ENCODE results near the gene MCCC1. TPM values are rescaled to one million over a fixed set of nuclear protein-coding genes. Genes with fewer than 3 reads are reported as not detected.

MCCC1 gene
- total RNA-seq, 1 experiment from 2014 or later, result 12.6 TPM

DNA sequence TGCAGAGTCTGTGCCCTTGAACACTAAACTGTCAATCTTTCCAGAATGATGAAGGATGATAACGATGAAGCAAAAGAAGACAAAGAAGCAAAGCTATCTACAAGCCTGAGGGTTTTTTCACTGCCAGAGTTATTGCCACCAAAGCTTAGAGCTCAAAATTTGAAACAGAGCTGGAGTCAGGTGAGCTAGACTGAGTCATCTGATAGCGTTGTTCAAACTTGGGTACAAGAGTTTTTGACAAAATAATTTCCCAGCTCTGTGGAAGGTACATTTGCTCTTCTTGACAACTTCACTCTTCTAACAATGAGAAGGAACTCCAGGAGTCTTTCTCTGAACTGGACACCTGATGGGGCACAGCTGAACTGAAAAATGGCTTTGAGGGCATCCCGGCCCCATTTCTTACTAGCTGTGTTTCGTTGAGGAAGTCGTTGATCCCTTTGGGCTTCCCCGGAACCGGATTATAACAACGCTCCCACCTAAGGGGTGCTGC is 715 bp downstream of the MCCC1 start:
- TF ChIP-seq EZH2 (IDR thresholded peaks at IDR 0.05) (no peak), POLR2AphosphoS5 (IDR thresholded peaks at IDR 0.05; ENCODE audit: low read depth, low read length) (no peak), YY1 (IDR thresholded peaks at IDR 0.05; ENCODE audit: extremely low read depth, insufficient replicate concordance, low read depth, low read length) (no peak), CEBPB (IDR thresholded peaks at IDR 0.05; ENCODE audit: low read depth) (no peak), EGR1 (IDR thresholded peaks at IDR 0.05; ENCODE audit: low read depth) (no peak), SIN3A (IDR thresholded peaks at IDR 0.05; ENCODE audit: low read depth) (no peak), ELF1 (IDR thresholded peaks at IDR 0.05; ENCODE audit: borderline replicate concordance, low read depth) (no peak)
- TF ChIP-seq, protein P1, sequence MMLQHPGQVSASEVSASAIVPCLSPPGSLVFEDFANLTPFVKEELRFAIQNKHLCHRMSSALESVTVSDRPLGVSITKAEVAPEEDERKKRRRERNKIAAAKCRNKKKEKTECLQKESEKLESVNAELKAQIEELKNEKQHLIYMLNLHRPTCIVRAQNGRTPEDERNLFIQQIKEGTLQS (IDR thresholded peaks at IDR 0.05), result no peak
- TF ChIP-seq, protein P2, sequence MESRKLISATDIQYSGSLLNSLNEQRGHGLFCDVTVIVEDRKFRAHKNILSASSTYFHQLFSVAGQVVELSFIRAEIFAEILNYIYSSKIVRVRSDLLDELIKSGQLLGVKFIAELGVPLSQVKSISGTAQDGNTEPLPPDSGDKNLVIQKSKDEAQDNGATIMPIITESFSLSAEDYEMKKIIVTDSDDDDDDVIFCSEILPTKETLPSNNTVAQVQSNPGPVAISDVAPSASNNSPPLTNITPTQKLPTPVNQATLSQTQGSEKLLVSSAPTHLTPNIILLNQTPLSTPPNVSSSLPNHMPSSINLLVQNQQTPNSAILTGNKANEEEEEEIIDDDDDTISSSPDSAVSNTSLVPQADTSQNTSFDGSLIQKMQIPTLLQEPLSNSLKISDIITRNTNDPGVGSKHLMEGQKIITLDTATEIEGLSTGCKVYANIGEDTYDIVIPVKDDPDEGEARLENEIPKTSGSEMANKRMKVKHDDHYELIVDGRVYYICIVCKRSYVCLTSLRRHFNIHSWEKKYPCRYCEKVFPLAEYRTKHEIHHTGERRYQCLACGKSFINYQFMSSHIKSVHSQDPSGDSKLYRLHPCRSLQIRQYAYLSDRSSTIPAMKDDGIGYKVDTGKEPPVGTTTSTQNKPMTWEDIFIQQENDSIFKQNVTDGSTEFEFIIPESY (IDR thresholded peaks at IDR 0.05; ENCODE audit: extremely low read depth, insufficient replicate concordance, low read length), result no peak
- Histone ChIP-seq H3K4me2 (ENCODE audit: low read length) (peak overlapping the region; percentile 78), H3K27ac (ENCODE audit: low read depth, low read length) (peak overlapping the region; percentile 57), H2AFZ (ENCODE audit: low read depth, low read length, poor library complexity, severe bottlenecking) (peak overlapping the region; percentile 5), H3K4me3 (replicated peaks in 1 of 2; ENCODE audit: low read depth in 1 of 2, low read length in 2 of 2) (peak overlapping the region; percentile 88 to 89), H3K9me2 (ENCODE audit: insufficient read depth) (no peaks in the 10 kb centered on the region), H4K20me1 (ENCODE audit: insufficient read depth) (no peaks in the 10 kb centered on the region), H3K36me3 (ENCODE audit: control insufficient read depth in 1 of 2, insufficient read depth in 2 of 2, low read length in 2 of 2) (no peaks in the 10 kb centered on the region), H3K4me1 (ENCODE audit: control insufficient read depth in 1 of 2, insufficient read depth in 2 of 2, low read length in 2 of 2) (peaks cover 15 to 23% of the 10 kb centered on the region in 2 experiments; a peak in 3 of 4 replicates), H3K27me3 (ENCODE audit: insufficient read depth, low read length) (no peaks in the 10 kb centered on the region), H3K79me2 (ENCODE audit: insufficient read depth, low read length) (no peaks in the 10 kb centered on the region), H3K9me3 (ENCODE audit: control insufficient read depth in 1 of 2, insufficient read depth in 1 of 2, low read depth in 1 of 2, low read length in 2 of 2) (no peaks in the 10 kb centered on the region), H3K9ac (ENCODE audit: low read length) (peak overlapping the region; percentile 77)
- ChIA-PET RAD21 (ENCODE audit: low non-redundant PET in 1 of 2, low total read pairs in 2 of 2, uncharacterized antibody in 2 of 2, unreplicated experiment in 2 of 2) (no interaction called here), CTCF (interaction anchor here (1.6 kb wide), 1 partner anchor 12 kb away, joined by 9 read pairs; no protein-coding TSS in a partner anchor), POLR2A (no interaction called here)
- BruUV-seq (replicated peaks), result no TSS peak
- intact Hi-C loops (cut with micrococcal nuclease), result loop anchor here (10.0 kb wide), 1 partner anchor 114 kb away; the partner anchor contains the start of gene DCUN1D1
- ATAC-seq (no peak), DNase-seq (ENCODE audit: low read depth, low spot score) (no peak)
